ENCODE data around the gene OR4C45. TPM values are rescaled to one million over a fixed set of nuclear protein-coding genes. Genes with fewer than 3 reads are reported as not detected.

OR4C45 gene
- not detected for total RNA-seq

GRCh38 chr11:50032574-50032973, at the start of gene OR4C45:
TSS of gene OR4C45 (plus strand) at chr11:50032874.

Other genes starting within 250 kb of the OR4C45 start
- gene OR4C13, start 80.5 kb upstream of the OR4C45 start, total RNA-seq = not detected
- gene OR4C12, start 50.3 kb upstream of the OR4C45 start, total RNA-seq = not detected